ENCODE data around the gene SHB.

Gene SHB, protein sequence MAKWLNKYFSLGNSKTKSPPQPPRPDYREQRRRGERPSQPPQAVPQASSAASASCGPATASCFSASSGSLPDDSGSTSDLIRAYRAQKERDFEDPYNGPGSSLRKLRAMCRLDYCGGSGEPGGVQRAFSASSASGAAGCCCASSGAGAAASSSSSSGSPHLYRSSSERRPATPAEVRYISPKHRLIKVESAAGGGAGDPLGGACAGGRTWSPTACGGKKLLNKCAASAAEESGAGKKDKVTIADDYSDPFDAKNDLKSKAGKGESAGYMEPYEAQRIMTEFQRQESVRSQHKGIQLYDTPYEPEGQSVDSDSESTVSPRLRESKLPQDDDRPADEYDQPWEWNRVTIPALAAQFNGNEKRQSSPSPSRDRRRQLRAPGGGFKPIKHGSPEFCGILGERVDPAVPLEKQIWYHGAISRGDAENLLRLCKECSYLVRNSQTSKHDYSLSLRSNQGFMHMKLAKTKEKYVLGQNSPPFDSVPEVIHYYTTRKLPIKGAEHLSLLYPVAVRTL

DNA sequence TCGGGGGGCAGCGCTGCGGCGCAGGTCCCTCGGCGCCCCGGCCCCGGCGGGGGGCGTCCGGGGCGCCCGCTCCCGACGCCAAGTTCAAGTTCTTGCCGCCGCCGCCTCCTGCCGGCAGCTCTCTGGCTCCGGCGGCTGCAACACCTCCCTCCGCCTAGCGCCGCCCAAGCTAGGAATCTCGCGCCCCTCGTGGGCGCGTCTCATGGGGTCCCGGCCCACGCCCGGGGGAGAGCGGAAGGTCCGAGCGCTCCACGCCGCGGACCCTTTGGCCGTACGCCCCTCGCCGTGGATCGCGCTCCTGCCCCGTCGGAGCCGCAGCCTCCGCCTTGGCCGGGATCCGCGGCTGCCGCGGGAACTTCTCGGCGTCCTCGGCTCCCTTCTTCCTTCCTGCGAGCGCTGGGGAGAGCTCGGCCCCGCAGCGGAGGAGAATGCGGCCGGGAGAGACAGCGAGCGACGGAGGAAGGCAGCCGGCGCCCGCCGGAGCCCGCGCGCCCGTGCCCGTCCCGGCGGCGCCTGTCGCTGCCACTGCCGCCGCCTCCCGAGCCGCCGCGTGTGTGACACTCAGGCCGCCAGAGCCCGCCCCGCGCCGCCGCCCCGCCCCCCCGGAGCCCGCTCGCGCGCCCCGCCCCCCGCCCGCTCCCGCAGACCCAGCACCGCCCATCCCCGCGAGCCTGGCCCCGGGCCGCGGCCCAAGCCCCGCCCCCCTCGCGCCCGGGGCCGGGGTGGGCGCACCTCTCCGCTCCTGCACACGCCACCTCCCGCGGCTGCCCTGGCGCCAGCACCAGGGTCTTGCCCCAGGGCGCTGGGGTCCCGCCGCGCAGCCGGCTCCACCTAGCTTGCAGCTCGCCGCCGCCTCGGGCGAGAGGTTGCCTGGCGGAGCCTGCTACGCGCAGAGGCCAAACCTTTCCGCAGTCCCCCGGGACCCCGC is at the start of gene SHB:
TSS of gene SHB (minus strand) at position 527 of the 928 bp plus-strand sequence. CDS start 582 bp downstream, outside the sequence.
- H3K4me3 ChIP-seq (ENCODE audit: low read length): peak within 1 kb of the TSS; percentile 84
- no peaks in the 10 kb centered on the region for H3K36me3 ChIP-seq (ENCODE audit: insufficient read depth, low read depth, low read length)
- H3K4me1 ChIP-seq (ENCODE audit: insufficient read depth, low read length): peaks cover 10% of the 10 kb centered on the region; the same call in 1 of the 2 replicates
- H3K27me3 ChIP-seq (ENCODE audit: insufficient read depth, low read length): peaks cover 33% of the 10 kb centered on the region
- H3K9ac ChIP-seq (ENCODE audit: low read depth, low read length): peak within 1 kb of the TSS; percentile 80
- H3K27ac ChIP-seq (ENCODE audit: low read length): no peak within 1 kb of the TSS
- H3K9me3 ChIP-seq (ENCODE audit: insufficient read depth, low read depth, low read length): no peaks in the 10 kb centered on the region

DNA sequence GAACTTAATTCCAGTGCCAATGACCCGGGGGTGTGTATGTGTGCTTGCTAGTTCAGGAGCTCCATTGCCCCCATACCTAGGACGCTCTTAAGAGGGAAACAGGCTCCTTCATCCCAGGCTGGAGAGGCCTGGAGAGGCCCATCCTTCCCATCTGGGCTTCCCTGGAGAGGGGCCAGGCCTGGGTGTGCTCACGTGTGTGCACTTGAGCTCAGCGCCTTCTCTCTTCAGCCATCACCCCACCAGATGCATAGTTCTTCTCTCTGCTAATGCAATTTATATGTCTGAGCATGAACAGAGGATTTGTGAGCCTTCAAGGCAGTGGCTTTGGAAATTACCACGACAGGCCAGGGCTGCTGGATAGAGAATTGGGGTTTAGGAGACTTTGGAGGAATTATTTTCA is 48.6 kb upstream of the SHB start:
- no peaks in the 10 kb centered on the region for H3K4me1 ChIP-seq (ENCODE audit: insufficient read depth, low read length)
- no peak overlapping the region for H3K9ac ChIP-seq (ENCODE audit: low read depth, low read length)
- no peak overlapping the region for H3K4me3 ChIP-seq (ENCODE audit: low read length)
- no peaks in the 10 kb centered on the region for H3K9me3 ChIP-seq (ENCODE audit: insufficient read depth, low read depth, low read length)
- H3K27ac ChIP-seq (ENCODE audit: low read length): no peak overlapping the region
- H3K36me3 ChIP-seq (ENCODE audit: insufficient read depth, low read depth, low read length): no peaks in the 10 kb centered on the region
- H3K27me3 ChIP-seq (ENCODE audit: insufficient read depth, low read length): no peaks in the 10 kb centered on the region; the same call in 1 of the 2 replicates

DNA sequence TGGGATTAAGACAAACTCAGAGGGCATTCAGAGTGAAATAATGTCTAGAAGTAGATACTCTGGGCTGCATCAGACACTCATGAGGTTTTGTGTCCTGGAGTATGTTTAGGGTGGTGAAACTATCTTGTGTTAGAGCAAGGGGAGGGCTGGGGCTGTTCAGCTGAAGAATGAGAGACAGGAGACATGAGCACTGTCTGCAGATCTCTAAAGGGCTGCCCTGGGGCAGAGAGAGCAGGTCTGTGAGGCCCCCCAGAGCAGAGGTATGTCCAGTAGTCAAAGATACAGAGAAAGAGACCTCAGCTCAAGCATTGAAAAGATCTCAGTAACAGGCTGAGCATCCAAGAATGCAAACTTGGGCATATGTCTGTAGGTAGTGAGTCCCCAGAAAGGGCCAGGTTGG is 45.9 kb upstream of the SHB start:
- H3K36me3 ChIP-seq (ENCODE audit: insufficient read depth, low read depth, low read length): no peaks in the 10 kb centered on the region
- no peak overlapping the region for H3K9ac ChIP-seq (ENCODE audit: low read depth, low read length)
- H3K4me1 ChIP-seq (ENCODE audit: insufficient read depth, low read length): no peaks in the 10 kb centered on the region
- no peaks in the 10 kb centered on the region; the same call in 1 of the 2 replicates for H3K27me3 ChIP-seq (ENCODE audit: insufficient read depth, low read length)
- no peak overlapping the region for H3K27ac ChIP-seq (ENCODE audit: low read length)
- no peak overlapping the region for H3K4me3 ChIP-seq (ENCODE audit: low read length)
- no peaks in the 10 kb centered on the region for H3K9me3 ChIP-seq (ENCODE audit: insufficient read depth, low read depth, low read length)

DNA sequence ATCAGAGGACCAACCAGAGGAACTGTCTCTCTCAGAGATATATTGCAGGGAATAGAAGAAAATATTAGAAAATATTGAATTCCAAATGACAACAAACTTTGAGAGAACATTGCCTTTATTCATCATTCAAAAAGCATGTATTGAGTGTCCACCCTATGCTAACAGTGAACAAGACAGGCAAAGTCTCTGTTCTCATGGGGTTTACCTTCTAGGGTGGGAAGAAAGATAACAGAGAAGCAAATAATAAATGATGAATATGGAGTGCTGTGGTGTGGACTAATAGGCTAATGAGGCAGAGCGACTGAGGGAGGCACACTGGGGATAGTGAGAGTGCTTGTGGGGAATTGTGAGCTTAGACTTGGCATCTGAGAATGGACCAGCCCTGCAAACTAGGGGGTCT is 43.4 kb upstream of the SHB start:
- Histone ChIP-seq H3K4me1 (ENCODE audit: insufficient read depth, low read length) (no peaks in the 10 kb centered on the region), H3K27me3 (ENCODE audit: insufficient read depth, low read length) (no peaks in the 10 kb centered on the region; the same call in 1 of the 2 replicates), H3K36me3 (ENCODE audit: insufficient read depth, low read depth, low read length) (no peaks in the 10 kb centered on the region), H3K9ac (ENCODE audit: low read depth, low read length) (no peak overlapping the region), H3K4me3 (ENCODE audit: low read length) (no peak overlapping the region), H3K27ac (ENCODE audit: low read length) (no peak overlapping the region), H3K9me3 (ENCODE audit: insufficient read depth, low read depth, low read length) (no peaks in the 10 kb centered on the region)

DNA sequence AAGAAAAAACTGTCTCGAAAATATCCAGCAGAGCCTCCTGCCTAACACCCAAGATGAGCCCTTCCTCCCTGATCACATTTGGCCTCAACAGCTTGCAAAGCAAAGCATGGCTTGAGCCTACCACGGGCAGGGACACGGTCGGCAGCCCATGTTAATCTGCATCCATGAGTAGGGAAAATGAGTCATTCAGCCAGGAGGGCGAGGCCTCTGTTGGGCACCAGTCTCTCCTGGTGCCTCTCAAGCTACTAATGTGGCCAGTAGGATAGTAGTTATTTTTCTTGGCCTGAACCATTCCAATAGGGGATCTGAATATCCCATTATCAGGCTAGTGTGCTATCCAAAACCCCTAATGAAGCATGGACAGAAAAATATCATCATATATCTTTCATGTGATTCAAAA is 43.0 kb upstream of the SHB start:
- Histone ChIP-seq H3K9me3 (ENCODE audit: insufficient read depth, low read depth, low read length) (no peaks in the 10 kb centered on the region), H3K4me1 (ENCODE audit: insufficient read depth, low read length) (no peaks in the 10 kb centered on the region), H3K4me3 (ENCODE audit: low read length) (no peak overlapping the region), H3K36me3 (ENCODE audit: insufficient read depth, low read depth, low read length) (no peaks in the 10 kb centered on the region), H3K9ac (ENCODE audit: low read depth, low read length) (no peak overlapping the region), H3K27ac (ENCODE audit: low read length) (no peak overlapping the region), H3K27me3 (ENCODE audit: insufficient read depth, low read length) (no peaks in the 10 kb centered on the region; the same call in 1 of the 2 replicates)

DNA sequence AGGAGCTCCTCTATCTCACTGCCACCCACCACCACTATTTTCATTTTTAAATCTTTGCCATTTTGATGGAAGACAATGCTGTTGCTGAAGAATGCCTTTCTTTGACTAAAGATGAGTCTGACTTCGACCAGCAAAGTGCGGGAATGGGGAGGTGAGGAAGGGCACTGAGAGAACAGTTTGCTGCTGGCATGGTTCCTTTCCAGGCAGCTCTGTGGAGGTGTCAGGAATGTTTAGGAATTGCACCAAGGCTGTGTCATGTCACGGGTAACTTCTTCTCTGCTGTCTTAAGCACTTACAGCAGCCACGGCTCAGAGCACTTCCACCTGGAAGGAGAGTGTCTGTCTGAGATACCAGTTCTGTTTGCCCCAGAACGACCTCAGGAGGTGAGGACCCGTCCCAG is 41.4 kb upstream of the SHB start:
- Histone ChIP-seq H3K27me3 (ENCODE audit: insufficient read depth, low read length) (no peaks in the 10 kb centered on the region; the same call in 1 of the 2 replicates), H3K4me3 (ENCODE audit: low read length) (no peak overlapping the region), H3K9ac (ENCODE audit: low read depth, low read length) (no peak overlapping the region), H3K36me3 (ENCODE audit: insufficient read depth, low read depth, low read length) (no peaks in the 10 kb centered on the region), H3K27ac (ENCODE audit: low read length) (no peak overlapping the region), H3K9me3 (ENCODE audit: insufficient read depth, low read depth, low read length) (no peaks in the 10 kb centered on the region), H3K4me1 (ENCODE audit: insufficient read depth, low read length) (no peaks in the 10 kb centered on the region)

DNA sequence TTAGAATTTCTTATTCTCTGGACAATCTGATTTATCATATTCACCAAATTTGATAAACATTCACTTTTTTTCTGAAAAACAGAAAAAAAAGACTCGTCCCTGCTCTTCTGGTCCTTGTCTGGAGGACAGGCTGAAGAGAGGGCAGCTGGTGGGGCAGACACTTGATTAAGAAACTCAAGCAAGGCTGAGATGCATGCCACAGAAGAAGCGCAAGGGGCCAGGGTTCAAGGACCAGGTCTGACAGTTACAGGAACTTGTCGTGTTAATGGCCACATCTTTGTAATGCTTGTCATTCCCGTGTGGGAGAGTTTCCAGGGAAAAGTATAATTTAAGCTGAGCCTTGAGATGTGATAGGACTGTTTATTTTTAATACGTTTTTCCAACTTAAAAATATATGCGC is 40.6 kb upstream of the SHB start:
- H3K9me3 ChIP-seq (ENCODE audit: insufficient read depth, low read depth, low read length): no peaks in the 10 kb centered on the region
- H3K9ac ChIP-seq (ENCODE audit: low read depth, low read length): no peak overlapping the region
- no peak overlapping the region for H3K4me3 ChIP-seq (ENCODE audit: low read length)
- no peak overlapping the region for H3K27ac ChIP-seq (ENCODE audit: low read length)
- H3K36me3 ChIP-seq (ENCODE audit: insufficient read depth, low read depth, low read length): no peaks in the 10 kb centered on the region
- no peaks in the 10 kb centered on the region for H3K27me3 ChIP-seq (ENCODE audit: insufficient read depth, low read length)
- no peaks in the 10 kb centered on the region for H3K4me1 ChIP-seq (ENCODE audit: insufficient read depth, low read length)

DNA sequence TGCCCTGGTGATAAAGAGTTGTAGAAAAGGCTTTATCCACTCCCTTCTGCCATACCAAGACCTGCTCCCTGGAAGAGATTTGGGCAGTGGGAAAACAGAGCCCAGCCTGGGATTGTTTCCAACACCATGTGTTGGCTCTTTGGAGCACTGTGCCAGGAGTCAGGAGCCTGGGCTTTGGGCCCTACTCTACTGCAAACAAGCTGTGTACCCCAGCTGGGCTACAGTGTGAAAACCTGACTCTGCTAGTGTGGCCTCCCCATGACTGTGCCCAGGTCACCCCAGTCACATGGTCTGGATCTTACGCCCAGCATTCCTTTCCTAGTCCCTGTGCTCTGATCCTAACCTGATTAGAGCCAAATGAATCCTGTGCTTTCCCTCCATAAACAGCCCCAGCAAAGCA is 39.3 kb upstream of the SHB start:
- no peak overlapping the region for H3K27ac ChIP-seq (ENCODE audit: low read length)
- H3K9ac ChIP-seq (ENCODE audit: low read depth, low read length): no peak overlapping the region
- no peaks in the 10 kb centered on the region for H3K9me3 ChIP-seq (ENCODE audit: insufficient read depth, low read depth, low read length)
- H3K36me3 ChIP-seq (ENCODE audit: insufficient read depth, low read depth, low read length): no peaks in the 10 kb centered on the region
- H3K4me3 ChIP-seq (ENCODE audit: low read length): no peak overlapping the region
- H3K27me3 ChIP-seq (ENCODE audit: insufficient read depth, low read length): no peaks in the 10 kb centered on the region
- no peaks in the 10 kb centered on the region for H3K4me1 ChIP-seq (ENCODE audit: insufficient read depth, low read length)

DNA sequence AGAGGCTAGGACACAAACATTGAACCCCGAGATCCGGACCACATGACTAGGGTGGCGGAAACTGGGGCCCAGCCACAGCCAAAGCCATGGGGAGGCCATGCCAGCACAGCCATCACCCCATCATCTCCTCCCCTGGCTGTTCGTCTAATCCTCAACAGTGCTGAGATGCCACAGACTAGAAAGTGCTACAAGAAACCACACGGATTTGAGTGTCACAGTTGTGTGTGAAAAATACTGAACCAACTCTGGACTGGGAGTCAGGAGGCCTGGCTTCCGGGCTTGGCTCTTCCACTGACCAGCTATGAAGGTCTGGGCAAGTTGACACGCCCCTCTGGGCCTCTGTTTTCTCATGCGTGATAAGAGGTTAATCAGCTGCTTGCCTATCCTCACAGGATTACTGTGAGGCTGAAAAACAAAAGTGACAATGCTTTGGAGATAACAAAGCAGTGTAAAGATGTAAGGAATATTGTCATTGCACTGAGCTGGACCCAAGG is 38.8 kb upstream of the SHB start:
- H3K27ac ChIP-seq (ENCODE audit: low read length): no peak overlapping the region
- H3K36me3 ChIP-seq (ENCODE audit: insufficient read depth, low read depth, low read length): no peaks in the 10 kb centered on the region
- no peak overlapping the region for H3K9ac ChIP-seq (ENCODE audit: low read depth, low read length)
- no peaks in the 10 kb centered on the region for H3K9me3 ChIP-seq (ENCODE audit: insufficient read depth, low read depth, low read length)
- no peak overlapping the region for H3K4me3 ChIP-seq (ENCODE audit: low read length)
- no peaks in the 10 kb centered on the region for H3K4me1 ChIP-seq (ENCODE audit: insufficient read depth, low read length)
- no peaks in the 10 kb centered on the region for H3K27me3 ChIP-seq (ENCODE audit: insufficient read depth, low read length)

DNA sequence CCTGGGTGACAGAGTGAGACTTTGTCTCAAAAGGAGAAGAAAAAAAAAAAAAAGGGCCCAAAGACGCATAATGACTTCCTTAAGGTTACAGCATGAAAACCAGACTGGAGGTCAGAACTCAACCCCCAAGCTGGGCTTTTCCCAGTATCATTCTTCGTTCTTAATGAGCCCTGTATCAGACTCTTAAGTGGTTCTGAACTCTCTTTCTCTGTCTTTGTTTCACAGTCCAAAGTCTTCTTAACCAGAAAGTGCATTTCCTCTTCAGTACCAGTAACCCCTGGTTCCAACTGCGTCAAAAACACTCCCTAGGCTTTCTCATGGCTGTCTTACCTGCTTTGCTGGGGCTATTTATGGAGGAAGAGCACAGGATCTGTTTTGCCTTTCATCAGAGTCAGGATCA is 38.4 kb upstream of the SHB start:
- Histone ChIP-seq H3K27me3 (ENCODE audit: insufficient read depth, low read length) (no peaks in the 10 kb centered on the region), H3K4me3 (ENCODE audit: low read length) (no peak overlapping the region), H3K9me3 (ENCODE audit: insufficient read depth, low read depth, low read length) (no peaks in the 10 kb centered on the region), H3K4me1 (ENCODE audit: insufficient read depth, low read length) (no peaks in the 10 kb centered on the region), H3K27ac (ENCODE audit: low read length) (no peak overlapping the region), H3K36me3 (ENCODE audit: insufficient read depth, low read depth, low read length) (no peaks in the 10 kb centered on the region), H3K9ac (ENCODE audit: low read depth, low read length) (no peak overlapping the region)

DNA sequence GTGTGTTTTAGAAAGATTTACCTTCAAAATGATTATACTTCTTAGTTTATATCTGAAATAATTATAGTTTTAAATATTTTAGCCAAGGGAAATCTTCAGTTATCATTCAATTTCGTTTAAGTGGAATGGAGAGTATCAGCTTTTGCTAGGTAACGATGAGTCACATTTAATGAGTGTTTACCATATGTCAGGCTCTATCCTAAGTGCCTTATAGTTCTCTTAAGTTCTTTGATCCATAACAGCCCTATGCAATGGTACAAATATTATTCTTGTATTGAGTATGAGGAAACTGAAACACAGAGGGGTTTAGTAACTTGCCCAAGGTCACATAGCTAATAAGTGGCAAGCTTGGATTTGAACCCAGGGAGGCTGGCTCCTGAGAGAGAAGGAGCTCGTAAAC is 37.5 kb upstream of the SHB start:
- H3K27me3 ChIP-seq (ENCODE audit: insufficient read depth, low read length): no peaks in the 10 kb centered on the region
- H3K4me1 ChIP-seq (ENCODE audit: insufficient read depth, low read length): no peaks in the 10 kb centered on the region
- no peaks in the 10 kb centered on the region for H3K36me3 ChIP-seq (ENCODE audit: insufficient read depth, low read depth, low read length)
- no peak overlapping the region for H3K4me3 ChIP-seq (ENCODE audit: low read length)
- H3K9me3 ChIP-seq (ENCODE audit: insufficient read depth, low read depth, low read length): no peaks in the 10 kb centered on the region
- no peak overlapping the region for H3K9ac ChIP-seq (ENCODE audit: low read depth, low read length)
- no peak overlapping the region for H3K27ac ChIP-seq (ENCODE audit: low read length)

Data from iPS-20b (cell line).